NK-92 (cell line): ENCODE results near the gene UBE2L5.
"Not testable (repeated sequence)": the region's sequence is repeated elsewhere in the genome, so short reads cannot be mapped to it uniquely, and the experiment has no call there.

Experiments used
- DNase-seq: peaks from one replicate; lab custom pipeline; 2025; ENCODE audit not compliant: unreplicated experiment; lab: John Stamatoyannopoulos, UW

UBE2L5 gene

DNA sequence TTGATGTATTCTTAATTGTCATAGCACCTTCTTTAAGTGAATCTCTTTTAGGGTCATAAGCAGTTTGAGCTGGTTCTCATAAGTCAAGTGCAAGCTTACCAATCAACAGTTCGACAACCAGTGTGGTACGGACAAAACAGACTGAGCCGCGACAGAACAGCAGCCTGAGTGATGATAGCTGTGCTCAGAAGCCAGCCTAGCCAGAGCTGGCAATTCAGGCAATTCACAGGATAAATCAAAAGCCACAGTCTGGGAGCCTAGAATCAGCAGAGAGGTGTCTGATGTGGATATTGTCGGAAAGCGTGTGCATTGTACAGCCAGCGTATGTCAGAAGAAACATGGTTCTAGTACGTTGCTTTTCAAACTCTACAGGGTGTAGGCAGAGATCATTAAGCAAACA is 14.9 kb downstream of the UBE2L5 start:
- no peak for DNase-seq

DNA sequence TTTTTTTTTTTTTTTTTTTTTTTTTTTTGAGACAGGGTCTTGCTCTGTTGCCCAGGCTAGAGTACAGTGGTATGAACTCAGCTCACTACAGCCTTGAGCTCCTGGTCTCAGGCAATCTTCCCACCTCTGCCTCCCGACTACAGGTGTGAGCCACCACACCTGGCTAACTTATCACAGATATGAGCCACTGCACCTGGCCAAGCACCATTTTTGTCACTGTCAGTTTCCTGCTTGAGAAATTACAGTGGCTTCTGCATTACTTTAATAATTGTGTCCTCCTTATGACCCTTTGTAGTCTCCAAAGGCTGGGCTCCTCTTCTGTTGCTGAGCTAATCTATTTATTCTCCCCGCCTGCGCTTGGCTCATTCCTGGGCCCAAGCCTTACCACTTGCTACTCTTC is 16.0 kb downstream of the UBE2L5 start:
- DNase-seq, result no peak

DNA sequence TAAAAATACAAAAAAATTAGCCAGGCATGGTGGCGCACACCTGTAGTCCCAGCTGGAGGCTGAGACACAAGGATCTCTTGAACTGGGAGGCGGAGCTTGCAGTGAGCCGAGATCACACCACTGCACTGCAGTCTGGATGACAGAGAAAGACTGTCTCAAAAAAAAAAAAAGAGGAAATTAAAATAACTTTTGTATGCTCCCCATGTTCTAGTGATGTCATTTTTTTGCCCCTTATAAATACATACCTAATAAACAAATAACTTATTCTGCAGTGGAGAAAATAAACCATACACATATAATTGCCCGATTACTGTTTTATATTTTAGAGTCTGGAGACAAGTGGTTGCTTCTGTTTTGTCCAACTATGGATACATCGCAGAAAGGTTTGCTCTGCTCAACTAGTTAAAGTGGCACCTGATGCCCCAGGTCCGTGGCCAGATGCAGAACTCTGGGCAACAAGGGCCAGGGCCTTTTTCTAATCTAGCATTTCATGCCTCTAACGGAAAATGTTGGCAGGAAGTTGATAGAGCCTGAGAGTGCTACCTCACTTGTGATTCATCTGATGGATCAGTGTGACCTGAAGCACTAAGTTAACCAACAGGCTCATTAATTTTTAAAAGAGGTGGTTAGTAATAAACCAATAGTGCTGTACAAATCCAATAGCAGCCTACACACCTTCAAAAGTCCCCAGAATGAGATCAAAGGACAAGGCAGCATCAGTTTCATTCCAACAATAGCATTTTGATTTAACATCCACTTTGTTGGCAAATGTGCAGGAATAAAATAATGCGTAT is 18.8 kb downstream of the UBE2L5 start:
- no peak for DNase-seq

DNA sequence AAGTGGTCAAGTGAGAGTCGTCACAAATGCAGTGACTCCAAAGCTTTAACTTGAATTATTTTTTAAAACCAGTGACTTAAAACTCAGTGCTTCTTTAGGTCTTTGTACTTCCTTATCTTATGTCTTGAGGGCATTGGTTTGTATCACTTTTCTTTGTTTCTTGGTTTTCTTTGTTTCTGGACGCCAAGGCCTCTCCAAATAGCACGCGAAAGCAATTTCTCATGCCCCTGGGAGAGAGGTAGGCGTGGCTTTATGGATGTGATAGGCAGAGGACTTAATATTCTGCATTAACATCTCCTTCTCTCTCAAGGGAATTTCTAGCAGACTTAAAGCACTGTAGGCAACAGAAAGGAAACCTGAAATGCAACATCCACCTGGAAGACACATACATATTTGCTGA is 20.6 kb downstream of the UBE2L5 start:
- no peak for DNase-seq

DNA sequence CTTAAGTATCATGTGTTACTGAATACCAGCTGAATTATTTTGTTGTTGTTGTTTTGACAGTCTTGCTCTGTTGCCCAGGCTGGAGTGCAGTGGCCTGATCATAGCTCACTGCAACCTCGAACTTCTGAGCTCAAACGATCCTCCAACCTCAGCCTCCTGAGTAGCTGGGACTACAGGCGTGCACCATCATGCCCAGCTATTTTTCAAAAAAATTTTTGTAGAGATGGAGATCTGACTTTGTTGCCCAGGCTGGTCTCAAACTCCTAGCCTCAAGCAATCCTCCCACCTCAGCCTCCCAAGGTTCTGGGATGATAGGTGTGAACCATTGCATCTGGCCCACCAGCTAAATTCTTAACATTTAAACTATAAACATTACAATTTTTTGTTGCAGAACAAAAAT is 21.2 kb downstream of the UBE2L5 start:
- DNase-seq, result not testable (repeated sequence)

DNA sequence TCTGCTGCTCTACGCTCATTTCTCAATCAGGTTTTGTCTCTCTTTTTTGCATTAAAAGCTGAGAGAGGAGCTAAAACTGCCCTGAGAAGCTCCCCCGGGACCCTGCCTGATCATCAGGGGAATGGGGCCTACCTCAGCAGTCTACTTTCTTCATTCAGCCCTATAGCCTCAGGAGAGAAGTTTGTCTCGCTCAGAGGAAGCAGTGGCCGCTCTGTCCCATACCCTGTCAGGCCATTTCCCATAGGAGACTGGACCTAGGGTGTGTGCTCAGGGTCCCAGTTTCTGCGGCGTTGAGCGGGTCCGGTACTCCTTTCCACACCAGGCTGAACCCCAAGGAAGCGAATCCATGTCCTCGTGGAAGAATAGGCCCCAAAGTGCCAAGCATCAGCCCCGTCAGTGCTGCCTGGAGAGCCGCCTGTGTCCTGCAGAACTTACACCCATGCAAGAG is 21.7 kb downstream of the UBE2L5 start:
- DNase-seq, result no peak

DNA sequence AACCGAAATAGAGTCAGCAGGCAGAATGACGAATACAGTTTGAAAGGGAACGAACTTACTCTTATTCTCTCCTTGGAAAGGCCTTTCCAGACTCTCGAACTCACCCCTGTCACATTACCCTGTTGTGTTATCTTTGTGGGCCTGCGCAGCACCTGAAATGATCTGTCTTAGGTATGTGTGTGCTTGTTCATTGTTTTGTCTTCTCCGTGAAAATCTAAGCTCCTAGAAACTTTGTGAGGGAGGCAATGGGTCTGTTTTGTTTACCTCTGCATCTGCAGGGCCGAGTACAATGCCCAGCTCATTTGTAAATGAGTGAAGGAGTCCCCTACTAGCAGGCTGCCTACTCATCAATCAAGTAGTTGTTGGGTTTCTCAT is 23.8 kb downstream of the UBE2L5 start:
- no peak for DNase-seq

DNA sequence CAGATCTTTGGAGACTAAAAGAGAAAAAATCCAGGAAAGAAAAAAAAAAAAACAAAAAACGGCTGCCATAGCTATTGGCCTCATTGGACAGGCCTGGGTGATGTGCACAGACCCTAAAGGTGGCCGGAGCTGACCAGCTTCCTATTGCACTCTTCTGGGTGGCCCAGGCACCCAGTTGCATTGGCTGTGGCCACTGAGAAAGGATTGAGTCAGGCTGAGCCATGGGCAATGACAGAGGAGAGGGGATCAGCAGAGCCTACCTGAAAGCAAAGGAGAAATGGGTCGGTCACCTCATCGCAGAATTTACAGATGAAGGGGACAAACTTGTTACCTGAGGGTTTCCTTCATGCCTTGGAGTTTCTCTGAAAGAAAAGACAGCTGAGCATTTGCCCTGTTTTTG is 26.1 kb downstream of the UBE2L5 start:
- no peak for DNase-seq

DNA sequence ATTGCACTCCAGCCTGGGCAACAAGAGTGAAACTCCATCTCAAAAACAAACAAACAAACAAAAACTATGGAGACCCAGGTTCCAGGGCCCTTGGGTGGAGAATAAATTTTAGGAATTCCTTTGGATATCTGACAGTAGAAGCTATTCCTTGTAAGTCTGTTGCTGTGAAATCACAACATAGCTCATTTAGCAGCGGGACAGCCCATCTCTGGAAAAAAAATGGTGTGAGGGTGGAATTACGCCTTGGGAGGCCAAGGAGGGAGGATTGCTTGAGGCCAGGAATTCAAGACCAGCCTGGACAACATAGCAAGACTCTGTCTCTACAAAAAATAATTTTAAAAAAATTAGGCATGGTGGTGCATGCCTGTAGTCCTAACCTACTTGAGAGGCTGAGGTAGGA is 27.8 kb downstream of the UBE2L5 start:
- DNase-seq, result no peak

DNA sequence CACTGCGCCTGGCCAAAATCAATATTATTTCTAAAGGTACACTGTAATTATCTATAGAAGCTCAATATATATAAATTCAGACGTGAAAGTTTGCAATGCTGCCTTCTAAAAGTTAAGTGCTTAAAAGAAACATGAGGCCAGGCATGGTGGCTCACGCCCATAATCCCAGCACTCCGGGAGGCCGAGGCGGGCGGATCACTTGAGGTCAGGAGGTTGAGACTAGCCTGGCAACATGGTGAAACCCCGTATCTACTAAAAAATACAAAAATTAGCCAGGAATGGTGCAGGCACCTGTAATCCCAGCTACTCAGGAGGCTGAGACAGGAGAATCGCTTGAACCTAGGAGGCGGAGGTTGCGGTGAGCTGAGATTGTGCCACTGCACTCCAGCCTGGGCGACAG is 29.2 kb downstream of the UBE2L5 start:
- DNase-seq, result not testable (repeated sequence)

DNA sequence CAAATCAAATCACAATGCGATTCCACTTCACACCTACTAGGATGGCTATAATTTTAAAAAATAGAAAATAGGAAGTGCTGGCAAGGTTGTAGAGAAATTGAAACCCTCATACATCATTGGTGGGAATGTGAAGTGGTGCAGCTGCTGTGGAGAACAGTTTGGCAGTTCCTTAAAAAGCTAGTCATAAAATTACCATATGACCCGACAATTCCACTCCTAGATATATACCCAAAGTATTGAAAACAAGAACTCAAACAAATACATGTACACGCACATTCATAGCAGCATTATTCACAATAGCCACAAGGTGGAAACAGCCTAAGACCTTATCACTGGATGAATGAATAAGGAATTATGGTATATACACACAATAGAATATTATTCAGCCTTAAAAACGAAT is 31.4 kb downstream of the UBE2L5 start:
- DNase-seq, result no peak

DNA sequence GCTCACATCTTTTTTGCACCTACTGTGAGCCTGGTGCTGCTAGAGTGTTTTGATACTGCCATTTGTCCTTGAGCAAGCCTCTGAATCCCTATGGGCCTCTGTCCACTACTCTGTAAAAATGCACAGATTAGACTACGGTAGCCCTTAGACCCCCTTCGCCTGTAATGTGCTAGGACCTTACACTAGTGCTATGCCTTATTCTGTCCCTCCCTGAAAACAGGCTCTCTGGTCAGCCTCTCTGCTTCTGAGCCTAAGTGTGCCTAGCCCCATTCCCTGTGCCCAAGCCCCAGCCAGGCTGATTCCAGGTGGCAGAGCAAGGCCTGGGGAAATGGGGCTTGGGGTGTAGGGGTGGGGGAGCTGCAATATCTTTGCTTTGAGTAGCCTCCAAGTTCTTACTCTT is 32.7 kb downstream of the UBE2L5 start:
- DNase-seq, result no peak

DNA sequence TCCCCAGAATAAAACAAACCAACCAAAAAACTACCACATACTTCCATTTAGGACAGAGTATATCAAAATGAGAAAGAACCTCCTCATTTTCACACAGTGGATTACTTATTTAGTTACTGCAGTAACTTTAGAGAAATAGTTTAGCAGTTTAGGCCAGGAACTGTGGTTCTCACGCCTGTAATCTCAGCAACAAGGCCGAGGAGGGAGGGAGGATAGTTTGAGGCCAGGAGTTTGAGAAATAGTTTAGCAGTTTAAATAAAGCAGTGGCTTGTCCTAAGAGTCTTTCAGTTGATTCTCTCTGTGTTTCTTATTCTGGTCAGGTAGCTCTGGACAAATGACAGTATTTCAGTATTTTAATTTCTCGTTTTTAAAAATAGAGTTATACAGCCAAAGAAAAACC is 34.0 kb downstream of the UBE2L5 start:
- no peak for DNase-seq

DNA sequence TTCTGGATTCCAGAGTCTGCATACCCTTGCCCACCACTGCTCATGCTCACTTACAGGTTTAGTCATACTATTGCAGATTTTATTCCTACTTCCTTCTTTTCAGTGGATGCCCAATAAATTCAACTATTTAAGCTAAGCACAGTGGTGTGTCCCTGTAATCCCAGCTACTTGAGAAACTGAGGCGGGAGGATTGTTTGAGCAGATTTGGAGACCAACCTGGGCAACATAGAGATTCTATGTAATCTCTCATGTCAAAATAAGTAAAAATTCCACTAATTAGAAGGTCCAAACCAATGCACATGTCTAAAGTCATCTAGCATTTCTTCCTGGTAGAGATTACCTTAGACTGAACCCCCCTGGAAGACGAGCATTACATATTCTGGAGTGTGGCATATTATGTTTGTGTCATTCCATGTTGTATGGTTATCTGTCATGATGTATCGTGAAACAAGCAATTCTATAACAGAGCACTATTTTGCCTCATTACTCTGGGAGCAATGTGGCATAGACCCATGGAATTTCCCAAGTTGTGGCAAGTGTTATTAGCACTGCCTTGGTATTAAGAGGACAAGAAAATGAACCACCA is 35.1 kb downstream of the UBE2L5 start:
- no peak for DNase-seq

DNA sequence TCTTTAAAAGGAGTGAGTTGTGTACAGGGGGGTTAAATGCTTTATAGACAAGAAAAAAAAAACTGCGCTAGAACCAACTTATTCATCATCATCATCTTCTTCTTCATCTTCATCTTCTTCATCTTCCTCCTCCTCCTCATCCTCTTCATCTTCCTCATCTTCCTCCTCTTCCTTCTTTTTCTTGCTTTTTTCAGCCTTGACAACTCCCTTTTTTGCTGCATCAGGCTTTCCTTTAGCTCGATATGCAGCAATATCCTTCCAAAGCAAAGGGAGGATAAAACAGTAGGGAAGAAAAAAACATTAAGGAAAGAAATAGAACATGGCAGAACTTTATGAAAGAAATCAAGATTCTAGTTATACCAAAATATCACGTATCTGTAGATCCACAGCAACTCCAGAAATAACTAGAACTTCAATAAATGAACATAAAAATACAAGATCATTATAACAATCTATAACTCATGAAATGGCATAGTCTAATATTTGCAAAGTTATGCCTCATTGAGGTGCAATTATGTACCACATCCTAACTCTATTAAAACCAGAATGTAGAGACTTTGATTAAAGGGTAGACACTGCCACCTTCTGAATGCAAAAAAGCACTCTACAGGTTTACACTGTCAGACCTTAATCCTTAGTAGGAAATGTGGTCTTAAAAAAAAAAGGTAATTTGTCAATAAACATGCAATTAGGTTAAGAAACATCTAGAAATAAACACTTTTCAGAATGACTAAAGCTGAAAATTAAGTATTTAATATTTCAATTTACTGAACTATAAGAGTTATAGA is 39.2 kb downstream of the UBE2L5 start:
- DNase-seq, result not testable (repeated sequence)

DNA sequence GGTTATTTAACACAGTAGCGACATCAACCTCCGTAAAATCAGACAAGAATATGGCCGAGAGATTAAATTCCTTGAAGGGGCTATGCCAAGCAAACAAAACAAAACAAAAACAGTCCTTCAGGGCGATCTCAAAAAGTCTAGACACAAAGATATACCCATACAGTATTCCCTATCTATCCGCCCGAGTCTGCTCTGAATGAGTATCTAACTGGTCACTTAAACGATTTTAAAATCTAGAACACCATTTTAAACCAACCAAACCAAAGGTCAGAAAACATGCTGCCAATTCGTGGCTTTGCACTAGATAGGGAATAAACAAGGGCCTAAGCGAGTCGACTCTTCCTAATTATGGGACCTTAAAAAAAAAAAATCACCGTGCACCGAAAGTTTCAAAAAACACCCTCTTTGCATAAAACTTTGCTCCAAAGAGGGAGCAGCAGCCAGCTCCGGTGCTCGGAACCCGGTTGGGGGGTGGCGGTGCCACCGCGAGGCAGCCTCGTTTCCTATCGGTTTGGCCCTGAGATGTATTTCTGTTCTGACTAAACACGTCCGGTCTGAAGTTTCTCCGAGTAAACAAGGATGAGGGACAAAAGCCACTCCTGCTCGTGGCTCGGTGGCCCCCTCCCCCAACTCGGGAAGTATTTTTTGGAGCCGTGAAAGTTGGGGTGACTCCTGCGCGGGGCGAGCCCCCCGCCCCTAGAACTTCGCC is 41.6 kb downstream of the UBE2L5 start:
- DNase-seq, result no peak

DNA sequence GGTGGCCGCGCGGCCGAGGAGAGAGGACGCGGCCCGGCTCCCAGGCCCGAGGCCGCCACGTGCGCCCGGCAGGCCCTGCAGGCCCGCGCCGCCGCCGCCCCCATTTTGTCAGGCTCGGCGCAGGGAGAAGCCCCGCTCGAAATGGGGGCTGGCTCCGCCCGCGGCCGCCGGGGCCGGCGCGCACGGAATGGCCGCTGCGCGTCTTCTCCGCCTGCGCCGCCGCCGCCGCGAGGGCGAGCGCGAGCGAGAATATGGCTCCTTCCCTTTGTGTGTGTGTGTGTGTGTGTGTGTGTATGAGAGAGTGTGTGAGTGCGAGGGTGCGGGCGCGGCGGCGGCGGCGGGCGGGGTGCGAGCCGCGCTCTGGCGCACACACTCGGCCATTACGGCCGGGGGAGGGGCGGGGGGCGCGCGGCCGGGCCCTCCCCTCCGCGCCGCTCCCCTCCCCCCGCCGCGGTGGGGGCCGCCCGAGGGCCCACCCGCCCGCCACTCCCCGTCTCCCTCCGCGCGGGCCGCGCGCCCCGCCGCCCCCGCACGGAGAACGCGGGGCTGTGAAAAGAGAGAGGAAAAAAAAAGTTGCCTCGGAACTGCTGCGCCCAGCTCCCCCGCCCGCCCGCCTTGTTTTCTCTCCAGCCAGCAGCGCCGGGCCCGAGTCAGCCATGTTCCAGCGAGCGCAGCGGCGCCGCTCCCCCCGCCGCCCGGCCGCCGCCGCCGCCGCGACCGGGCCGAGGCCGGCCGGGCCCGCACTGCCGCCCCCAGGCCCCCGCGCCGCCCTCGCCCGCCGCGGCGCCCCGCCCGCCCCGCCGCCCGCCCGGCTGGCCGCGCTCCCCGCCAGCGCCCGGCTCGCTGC is 42.4 kb downstream of the UBE2L5 start:
- no peak for DNase-seq

DNA sequence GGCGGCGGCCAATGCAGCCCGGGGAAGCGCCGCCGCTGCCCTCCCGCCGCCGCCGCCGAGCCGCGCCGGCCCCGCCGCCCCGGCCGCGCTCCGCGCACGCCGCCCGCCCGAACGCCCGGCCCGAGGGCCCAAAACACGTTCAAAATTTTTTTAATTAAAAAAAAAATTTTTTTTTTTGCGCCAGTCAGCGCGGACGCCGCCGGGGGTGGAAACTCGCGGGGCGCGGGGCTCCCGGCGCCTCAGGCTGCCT is 43.0 kb downstream of the UBE2L5 start:
- DNase-seq, result no peak

DNA sequence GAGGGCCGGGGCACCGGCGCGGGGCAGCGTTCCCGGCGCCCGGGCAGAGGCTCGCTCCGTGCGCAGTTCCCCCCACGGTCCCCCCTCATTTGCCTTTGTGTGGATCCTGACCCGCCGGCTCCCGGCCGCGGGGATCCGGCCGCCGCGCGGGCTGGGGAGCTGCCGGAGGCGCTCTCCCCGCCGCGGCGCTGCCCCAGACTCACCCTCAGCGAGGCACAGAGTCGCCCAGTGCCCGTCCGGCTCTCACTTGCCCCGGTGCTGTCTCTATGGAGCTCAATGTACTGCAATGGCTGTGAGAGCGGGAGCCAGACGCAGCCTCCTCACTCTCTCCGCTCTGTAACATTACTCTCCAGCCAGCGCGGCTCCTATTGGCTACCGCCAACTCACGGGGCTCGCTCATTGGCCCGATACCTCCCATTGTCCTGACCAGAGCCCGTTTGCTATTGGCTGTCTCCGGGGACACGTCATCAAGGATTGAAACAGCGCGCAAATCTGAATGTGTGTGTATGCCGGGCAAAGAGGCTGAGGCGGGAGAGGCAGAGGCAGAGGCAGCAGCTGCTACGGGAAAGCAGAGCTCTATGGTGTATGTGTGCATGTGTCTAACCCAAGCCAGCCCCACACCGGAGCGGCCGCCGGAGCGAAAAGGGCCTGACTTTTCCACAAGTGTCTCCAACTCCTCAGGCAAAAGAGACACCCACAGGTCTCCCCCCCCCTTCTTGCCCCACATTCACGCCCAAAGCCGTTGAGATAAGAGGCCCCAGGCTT is 43.5 kb downstream of the UBE2L5 start, which contains the start of gene HMGB1:
TSS of gene HMGB1 (minus strand) at position 344 of the 765 bp plus-strand sequence. CDS start 2,256 bp downstream, outside the sequence.
- DNase-seq, result peak; percentile 98

DNA sequence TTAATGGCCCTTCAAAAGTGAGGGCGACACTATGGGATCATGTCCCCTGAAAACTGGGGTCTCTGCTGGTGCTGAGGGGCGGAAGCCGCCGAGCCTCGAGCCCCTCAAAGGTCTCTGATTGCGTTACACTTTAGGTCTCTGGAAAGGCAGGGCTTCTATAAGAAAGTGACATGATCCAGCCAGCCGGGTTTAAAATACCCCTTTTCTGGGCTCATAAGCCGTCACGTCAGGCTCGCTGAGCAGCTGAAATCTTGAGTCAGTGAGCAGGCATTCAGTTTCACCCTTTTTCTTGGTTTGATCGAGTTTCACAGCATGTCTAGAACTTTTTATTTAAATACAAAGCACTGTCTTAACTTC is 44.0 kb downstream of the UBE2L5 start:
- DNase-seq, result no peak
